Ascending aorta (tissue), 2 donors: ENCODE data around the gene ARHGAP23. TPM values are rescaled to one million over a fixed set of nuclear protein-coding genes. Genes with fewer than 3 reads are reported as not detected.
A peak's percentile ranks its signal among the peaks of the same experiment; 100 is the strongest.
"Not testable (repeated sequence)": the region's sequence is repeated elsewhere in the genome, so short reads cannot be mapped to it uniquely, and the experiment has no call there.

Experiments used
- DNase-seq, 2 donors: peaks; one replicate each; pipeline ENCODE4 v3.0.0-alpha.2; 2019; ENCODE audit warnings: low spot score in 2 of 2
- H3K27ac ChIP-seq, 2 donors: fragments of 200-600 bp; sonication (generic); one replicate each; pipeline ENCODE4 v1.5.1; 2016 to 2017; ENCODE audit warnings: mild to moderate bottlenecking in 1 of 2
- H3K27me3 ChIP-seq: fragments of 200-600 bp; sonication (generic); one replicate; pipeline ENCODE4 v1.5.1; 2017
- H3K36me3 ChIP-seq, 2 donors: fragments of 200-600 bp; sonication (generic); one replicate each; pipeline ENCODE4 v1.5.1; 2016
- H3K4me1 ChIP-seq, 2 donors: fragments of 200-600 bp; sonication (generic); one replicate each; pipeline ENCODE4 v1.5.1; 2016 to 2017; ENCODE audit warnings: mild to moderate bottlenecking in 1 of 2
- H3K4me3 ChIP-seq, 2 donors: fragments of 200-600 bp; sonication (generic); one replicate each; pipeline ENCODE4 v1.5.1; 2016 to 2017; ENCODE audit warnings: mild to moderate bottlenecking in 1 of 2
- H3K9me3 ChIP-seq, 2 donors: fragments of 200-600 bp; sonication (generic); one replicate each; pipeline ENCODE4 v1.5.1; 2016
- intact Hi-C: fragments of 100-400 bp; cut with DNase I; formaldehyde crosslinking; loops from one replicate; pipeline ENCODE4 v1.15.1; 2023
- total RNA-seq: library from RNA; depleted of rRNA; stranded (reverse); fragments of >200 nt; gene quantifications from one replicate; pipeline ENCODE4 v1.1.0, GENCODE V29; 2016
- TF ChIP-seq, protein P1 (sequence below), 3 experiments: fragments of 200-600 bp in 2 of 3; fragments of 450-650 bp in 1 of 3; sonication (generic) in 2 of 3; IDR thresholded peaks; one replicate each; pipeline ENCODE4 v1.5.1; 2016 to 2019; ENCODE audit warnings: antibody characterized with exemption in 3 of 3, mild to moderate bottlenecking in 1 of 3, moderate library complexity in 1 of 3

The ARHGAP23 gene
- total RNA-seq, 1 donor from 2014 or later, result 89.0 TPM

- no peaks in the 10 kb centered on the region for H3K9me3 ChIP-seq
- TF ChIP-seq, protein P1, sequence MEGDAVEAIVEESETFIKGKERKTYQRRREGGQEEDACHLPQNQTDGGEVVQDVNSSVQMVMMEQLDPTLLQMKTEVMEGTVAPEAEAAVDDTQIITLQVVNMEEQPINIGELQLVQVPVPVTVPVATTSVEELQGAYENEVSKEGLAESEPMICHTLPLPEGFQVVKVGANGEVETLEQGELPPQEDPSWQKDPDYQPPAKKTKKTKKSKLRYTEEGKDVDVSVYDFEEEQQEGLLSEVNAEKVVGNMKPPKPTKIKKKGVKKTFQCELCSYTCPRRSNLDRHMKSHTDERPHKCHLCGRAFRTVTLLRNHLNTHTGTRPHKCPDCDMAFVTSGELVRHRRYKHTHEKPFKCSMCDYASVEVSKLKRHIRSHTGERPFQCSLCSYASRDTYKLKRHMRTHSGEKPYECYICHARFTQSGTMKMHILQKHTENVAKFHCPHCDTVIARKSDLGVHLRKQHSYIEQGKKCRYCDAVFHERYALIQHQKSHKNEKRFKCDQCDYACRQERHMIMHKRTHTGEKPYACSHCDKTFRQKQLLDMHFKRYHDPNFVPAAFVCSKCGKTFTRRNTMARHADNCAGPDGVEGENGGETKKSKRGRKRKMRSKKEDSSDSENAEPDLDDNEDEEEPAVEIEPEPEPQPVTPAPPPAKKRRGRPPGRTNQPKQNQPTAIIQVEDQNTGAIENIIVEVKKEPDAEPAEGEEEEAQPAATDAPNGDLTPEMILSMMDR (IDR thresholded peaks at IDR 0.05), result no peak
- no peaks in the 10 kb centered on the region for H3K27me3 ChIP-seq
- no peaks in the 10 kb centered on the region for H3K36me3 ChIP-seq
- intact Hi-C loops, result no loop called here
- DNase-seq, result no peak
- H3K4me3 ChIP-seq, result no peak overlapping the region
- H3K4me1 ChIP-seq, result peaks cover 0 to 18% of the 10 kb centered on the region in 2 donors
- H3K27ac ChIP-seq, result peak overlapping the region; percentile 15 to 30
Measured at GRCh38 chr17:38434178-38434665, 6.0 kb downstream of the ARHGAP23 start.

DNA sequence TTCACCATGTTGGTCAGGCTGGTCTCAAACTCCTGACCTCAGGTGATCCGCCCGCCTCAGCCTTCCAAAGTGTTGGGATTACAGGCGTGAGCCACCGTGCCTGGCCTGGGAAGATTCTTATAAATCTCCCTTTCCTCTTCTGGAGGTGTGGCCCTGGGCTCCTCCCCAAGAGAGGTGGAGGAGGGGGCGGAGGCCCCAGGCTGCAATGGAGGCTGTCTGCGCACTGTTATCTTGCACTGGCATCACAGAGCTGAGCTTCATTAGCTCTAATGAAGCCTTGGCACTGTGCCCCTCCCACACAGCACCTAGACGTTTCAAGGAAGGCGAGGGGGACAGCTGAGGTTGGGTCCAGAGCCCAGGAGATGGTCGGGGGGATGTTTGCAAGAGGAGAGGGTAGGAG is 7.5 kb downstream of the ARHGAP23 start:
- no peak for DNase-seq
- Histone ChIP-seq H3K4me3 (no peak overlapping the region), H3K27me3 (no peaks in the 10 kb centered on the region), H3K27ac (peak overlapping the region; percentile 15 to 35), H3K36me3 (no peaks in the 10 kb centered on the region), H3K4me1 (peaks cover 0 to 9% of the 10 kb centered on the region in 2 donors), H3K9me3 (no peaks in the 10 kb centered on the region)
- intact Hi-C loops, result no loop called here
- TF ChIP-seq, protein P1 (IDR thresholded peaks at IDR 0.05), result no peak

DNA sequence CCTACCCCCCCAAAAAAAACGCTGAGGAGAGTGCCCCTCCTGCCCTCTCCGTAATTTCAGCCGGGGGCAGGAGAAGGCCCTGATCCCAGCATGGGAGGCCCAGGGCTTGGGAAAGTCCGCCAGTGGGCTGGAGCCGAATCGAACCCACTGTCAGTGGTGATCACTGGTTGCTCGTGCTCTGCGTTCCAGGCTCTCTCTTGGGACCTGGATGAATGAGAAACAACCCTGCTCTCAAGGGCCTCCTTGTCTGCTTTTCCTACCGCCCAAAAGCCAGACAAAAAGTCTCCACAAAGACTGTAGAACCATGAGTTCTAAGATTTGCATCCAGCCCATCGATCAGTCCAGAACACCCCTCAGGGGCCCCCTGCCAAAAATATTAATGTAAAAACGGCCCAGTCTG is 8.1 kb downstream of the ARHGAP23 start:
- TF ChIP-seq, protein P1 (IDR thresholded peaks at IDR 0.05), result no peak
- intact Hi-C loops, result no loop called here
- no peak for DNase-seq
- no peaks in the 10 kb centered on the region for H3K27me3 ChIP-seq
- no peak overlapping the region for H3K4me3 ChIP-seq
- H3K4me1 ChIP-seq, result peaks cover 0 to 9% of the 10 kb centered on the region in 2 donors
- H3K36me3 ChIP-seq, result no peaks in the 10 kb centered on the region
- no peaks in the 10 kb centered on the region for H3K9me3 ChIP-seq
- H3K27ac ChIP-seq, result peak overlapping the region; percentile 15 to 35

- H3K4me1 ChIP-seq, result peaks cover 6 to 18% of the 10 kb centered on the region in 2 donors
- DNase-seq, H3K9me3 ChIP-seq, H3K36me3 ChIP-seq, H3K4me3 ChIP-seq, intact Hi-C loops, H3K27me3 ChIP-seq: not testable (repeated sequence)
- peak overlapping the region in 1 of 2 donors; percentile 33 for H3K27ac ChIP-seq
Measured at GRCh38 chr17:38437313-38437712, 9.0 kb downstream of the ARHGAP23 start.

- Histone ChIP-seq H3K4me1 (peaks cover 15 to 36% of the 10 kb centered on the region in 2 donors), H3K4me3 (no peak overlapping the region), H3K27me3 (no peaks in the 10 kb centered on the region), H3K36me3 (no peaks in the 10 kb centered on the region), H3K27ac (peak overlapping the region in 1 of 2 donors; percentile 37), H3K9me3 (no peaks in the 10 kb centered on the region)
- DNase-seq, result no peak
- TF ChIP-seq, protein P1 (IDR thresholded peaks at IDR 0.05), result no peak
- intact Hi-C loops, result no loop called here
Measured at GRCh38 chr17:38439436-38439835, 11.2 kb downstream of the ARHGAP23 start.

DNA sequence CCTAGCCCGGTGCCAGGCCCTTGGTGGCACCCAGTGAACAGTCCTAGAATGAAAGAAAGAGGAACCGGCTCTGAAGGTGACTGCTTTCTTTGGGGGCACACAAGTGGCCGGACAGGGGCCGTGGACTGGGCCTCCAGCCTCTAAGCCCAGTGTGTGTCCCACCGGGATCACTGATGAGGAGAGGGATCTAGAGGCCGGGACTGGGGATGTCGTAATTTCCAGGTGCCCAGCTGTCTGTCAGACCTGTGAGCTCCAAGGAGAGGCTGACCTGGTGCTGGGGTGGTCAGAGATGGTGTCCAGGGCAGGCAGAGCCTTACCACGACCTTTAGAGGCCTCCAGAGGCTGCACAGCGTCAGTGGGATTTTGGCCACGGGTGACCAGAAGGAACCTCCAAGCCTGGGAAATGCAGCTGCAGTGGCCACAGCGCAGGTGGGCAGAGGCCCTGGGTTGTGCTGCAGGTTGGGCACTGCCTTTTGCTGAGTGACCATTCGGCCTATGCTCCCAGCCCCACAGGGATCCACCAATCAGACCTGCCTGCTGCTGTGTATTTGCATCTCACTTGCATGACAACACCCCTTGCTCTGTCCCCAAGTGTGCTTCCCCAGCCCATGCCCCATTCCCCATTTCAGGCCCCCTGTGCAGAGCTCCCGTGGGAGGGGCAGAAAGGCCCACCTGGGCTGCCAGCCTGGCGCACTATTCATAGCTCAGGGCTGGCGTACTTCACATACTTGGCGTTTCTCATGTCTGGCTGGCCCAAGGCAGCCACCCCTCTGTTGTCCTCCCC is 12.5 kb downstream of the ARHGAP23 start:
- intact Hi-C loops, result no loop called here
- H3K36me3 ChIP-seq, result no peaks in the 10 kb centered on the region
- peaks cover 15 to 38% of the 10 kb centered on the region in 2 donors for H3K4me1 ChIP-seq
- no peak overlapping the region for H3K4me3 ChIP-seq
- no peaks in the 10 kb centered on the region for H3K27me3 ChIP-seq
- peak overlapping the region; percentile 74 to 75 for H3K27ac ChIP-seq
- DNase-seq, result no peak
- TF ChIP-seq, protein P1 (IDR thresholded peaks at IDR 0.05), result no peak
- H3K9me3 ChIP-seq, result no peaks in the 10 kb centered on the region
